NAMALWA (cell line): ENCODE results near the gene EPPIN.
"Not testable (repeated sequence)": the region's sequence is repeated elsewhere in the genome, so short reads cannot be mapped to it uniquely, and the experiment has no call there.

Source experiments
- DNase-seq: peaks from one replicate; pipeline ENCODE4 v3.0.0-alpha.2; 2015; ENCODE audit warnings: low spot score

EPPIN gene

GRCh38 chr20:45547206-45547770 lies at the start of gene EPPIN:
Gene EPPIN (minus strand): TSS chr20:45547401. CDS start chr20:45547357, 44 bp downstream.
- no peak for DNase-seq

DNA sequence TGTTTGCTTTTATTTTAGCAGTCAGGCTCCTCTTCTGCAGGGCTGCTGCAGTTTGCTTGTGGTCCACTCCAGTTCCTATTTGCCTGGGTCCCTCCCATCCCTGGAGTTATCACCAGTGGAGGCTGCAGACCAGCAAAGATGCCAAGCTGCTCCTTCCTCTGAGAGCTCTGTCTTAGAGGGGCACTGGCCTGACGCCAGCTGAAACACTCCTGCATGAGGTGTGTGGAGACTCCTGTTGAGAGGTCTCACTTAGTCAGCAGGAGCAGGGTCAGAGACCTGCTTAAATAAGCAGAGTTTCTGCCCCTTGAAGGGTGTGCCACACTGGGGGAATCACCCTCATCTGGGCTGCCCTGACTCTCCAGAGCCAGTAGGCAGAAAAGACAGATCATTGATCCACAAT lies 48.0 kb upstream of the EPPIN start:
- DNase-seq, result no peak

GRCh38 chr20:45593498-45593897 lies 46.3 kb upstream of the EPPIN start:
- no peak for DNase-seq

DNA sequence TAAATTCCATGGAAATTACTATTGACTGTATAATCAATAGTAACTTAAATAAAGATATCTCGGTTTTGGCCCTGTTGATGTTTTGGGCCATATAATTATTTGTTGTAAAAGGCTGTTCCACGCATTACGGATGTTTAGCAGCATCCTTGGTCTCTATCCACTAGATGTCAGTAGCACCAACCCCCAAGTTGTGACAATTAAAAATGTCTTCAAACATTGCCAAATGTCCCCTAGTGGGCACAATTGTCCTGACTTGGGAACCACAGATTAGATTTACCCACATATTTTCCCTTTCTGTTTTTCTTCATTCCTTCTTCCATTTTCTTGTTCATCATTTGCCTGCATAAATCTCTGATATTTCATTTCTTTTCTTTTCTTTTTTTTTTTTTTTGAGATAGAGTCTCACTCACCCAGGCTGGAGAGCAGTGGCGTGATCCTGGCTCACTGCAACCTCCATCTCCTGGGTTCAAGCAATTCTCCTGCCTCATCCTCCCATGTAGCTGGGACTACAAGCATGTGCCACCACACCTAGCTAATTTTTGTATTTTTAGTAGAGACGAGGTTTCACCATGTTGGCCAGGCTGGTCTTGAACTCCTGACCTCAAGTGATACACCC lies 45.5 kb upstream of the EPPIN start:
- peak; percentile 85 for DNase-seq

- no peak for DNase-seq
Measured at GRCh38 chr20:45589725-45590124, 42.5 kb upstream of the EPPIN start.

DNA sequence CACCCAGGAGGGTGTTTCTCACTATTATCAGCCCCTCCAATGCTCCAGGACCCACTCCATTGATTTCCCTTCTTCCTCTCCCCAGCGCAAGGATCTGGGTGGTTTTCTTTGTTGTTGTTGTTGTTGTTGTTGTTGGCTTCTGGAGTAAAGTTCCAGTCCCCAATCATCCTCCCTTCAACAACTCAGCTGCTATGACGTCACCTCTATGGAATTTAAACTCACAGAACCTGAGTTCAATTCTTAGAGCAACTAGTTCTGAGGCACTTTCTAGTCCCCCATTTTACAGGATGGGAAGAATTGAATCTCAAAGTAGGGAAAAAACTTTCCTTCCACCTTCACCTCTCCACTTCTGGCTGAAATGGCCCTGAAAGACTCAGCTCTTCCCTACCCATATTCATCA lies 41.6 kb upstream of the EPPIN start:
- no peak for DNase-seq

GRCh38 chr20:45585986-45586385 lies 38.8 kb upstream of the EPPIN start:
- DNase-seq, result not testable (repeated sequence)

GRCh38 chr20:45584294-45584693 lies 37.1 kb upstream of the EPPIN start:
- not testable (repeated sequence) for DNase-seq

DNA sequence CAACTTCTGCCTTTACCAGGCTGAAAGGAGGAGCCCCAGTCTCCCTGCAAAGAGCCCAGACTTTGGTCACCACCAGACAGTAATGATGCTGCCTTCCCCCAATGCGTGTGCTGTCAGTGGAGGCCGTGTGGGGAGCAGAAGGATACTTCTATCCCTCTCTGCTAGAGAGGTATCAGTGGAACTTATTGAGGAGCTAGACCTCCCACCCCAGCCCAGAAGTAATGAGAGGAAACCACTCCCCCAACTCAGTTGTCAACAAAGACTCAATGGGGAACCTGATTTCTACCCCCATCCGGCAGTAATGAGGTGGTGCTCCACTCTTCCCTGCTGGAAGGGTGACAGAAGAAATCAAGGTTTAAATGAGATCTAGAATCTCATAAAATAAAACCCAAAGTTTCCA lies 36.3 kb upstream of the EPPIN start:
- DNase-seq, result no peak

DNA sequence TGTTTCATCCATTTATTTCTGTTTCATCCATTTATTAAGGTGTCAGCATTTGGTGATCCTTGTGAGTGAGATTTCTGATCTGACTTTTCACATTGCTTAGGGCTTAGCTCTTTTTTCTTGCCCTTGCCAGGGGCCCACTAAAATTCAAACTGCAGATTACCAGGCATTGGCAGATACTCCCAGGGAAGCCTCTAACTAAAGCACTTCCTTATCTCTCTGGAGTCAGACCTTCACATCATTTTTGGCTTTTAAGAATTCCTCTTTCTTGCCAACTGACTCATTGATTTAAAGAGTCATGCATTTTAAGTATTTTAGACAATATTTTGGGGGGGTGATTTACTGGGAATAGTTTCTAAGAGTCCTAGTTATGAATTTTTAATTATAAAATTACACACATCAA lies 34.5 kb upstream of the EPPIN start:
- no peak for DNase-seq

- no peak for DNase-seq
Measured at GRCh38 chr20:45579184-45579583, 32.0 kb upstream of the EPPIN start, which contains the start of gene WFDC8. Gene WFDC8 (minus strand): TSS chr20:45579284. CDS start chr20:45579247, 37 bp downstream.

GRCh38 chr20:45578231-45578630 lies 31.0 kb upstream of the EPPIN start:
- DNase-seq, result no peak

GRCh38 chr20:45576995-45577394 lies 29.8 kb upstream of the EPPIN start:
- no peak for DNase-seq

- no peak for DNase-seq
Measured at GRCh38 chr20:45575931-45576330, 28.7 kb upstream of the EPPIN start.

- DNase-seq, result not testable (repeated sequence)
Measured at GRCh38 chr20:45569650-45570049, 22.4 kb upstream of the EPPIN start.

DNA sequence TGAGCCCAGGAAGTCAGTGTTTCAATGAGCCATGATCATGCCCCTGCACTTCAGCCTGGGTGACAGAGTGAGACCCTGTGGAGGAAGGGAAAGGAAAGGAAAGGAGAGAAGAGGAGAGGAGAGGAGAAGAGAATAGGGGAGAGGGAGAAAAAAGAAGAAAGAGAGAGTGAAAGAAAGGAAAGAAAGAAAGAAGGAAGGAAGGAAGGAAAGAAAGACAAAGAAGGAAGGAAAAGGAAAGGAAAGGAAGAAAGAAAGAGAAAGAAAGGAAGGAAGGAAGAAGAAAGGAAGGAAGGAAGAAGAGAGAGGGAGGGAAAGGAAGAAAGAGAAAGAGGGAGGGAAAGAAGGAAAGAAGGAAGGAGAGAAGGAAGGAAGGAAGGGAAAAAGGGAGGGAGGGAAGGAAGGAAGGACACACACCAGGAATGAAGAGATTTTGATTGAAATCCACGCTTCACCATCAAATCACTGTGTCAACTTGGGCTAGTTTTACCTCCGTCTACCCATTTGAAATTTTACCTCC lies 17.6 kb upstream of the EPPIN start:
- DNase-seq, result no peak

DNA sequence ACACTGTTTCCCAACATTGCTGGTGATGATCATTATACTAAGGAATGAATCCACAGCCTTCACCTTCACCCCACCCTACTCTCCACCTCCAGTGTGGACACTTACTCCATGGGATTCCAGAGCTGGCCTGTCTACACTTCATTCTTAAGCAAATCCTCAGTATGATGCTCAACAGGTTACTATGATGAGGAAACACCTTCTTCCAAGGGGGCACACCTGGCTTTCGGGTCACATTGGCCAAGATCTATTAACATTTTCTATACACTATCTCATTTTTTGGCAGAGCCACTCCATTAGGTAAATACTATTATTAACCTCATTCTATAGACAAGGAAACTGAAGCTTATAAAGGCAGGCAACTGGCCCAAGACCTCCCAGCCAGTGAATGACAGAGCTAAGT lies 8.0 kb upstream of the EPPIN start:
- DNase-seq, result no peak

DNA sequence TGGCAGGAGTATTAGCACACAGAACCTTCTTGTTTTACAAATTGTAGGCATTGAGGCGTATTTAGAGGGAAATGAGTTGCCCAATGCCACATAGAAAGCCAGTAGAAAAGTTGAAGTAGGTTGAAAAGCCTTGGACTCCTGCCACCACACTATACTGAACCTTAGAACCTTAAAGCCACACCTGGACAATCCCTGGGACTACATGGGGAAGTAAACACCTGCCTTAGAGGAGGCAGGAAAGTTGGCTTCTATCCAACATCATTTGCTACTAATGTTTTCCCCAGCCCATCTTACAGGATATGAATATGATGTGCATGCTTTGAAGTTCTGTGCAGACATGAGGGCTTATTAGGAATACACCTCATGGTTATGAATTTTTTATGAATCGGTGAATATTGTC lies 5.3 kb upstream of the EPPIN start:
- DNase-seq, result no peak

DNA sequence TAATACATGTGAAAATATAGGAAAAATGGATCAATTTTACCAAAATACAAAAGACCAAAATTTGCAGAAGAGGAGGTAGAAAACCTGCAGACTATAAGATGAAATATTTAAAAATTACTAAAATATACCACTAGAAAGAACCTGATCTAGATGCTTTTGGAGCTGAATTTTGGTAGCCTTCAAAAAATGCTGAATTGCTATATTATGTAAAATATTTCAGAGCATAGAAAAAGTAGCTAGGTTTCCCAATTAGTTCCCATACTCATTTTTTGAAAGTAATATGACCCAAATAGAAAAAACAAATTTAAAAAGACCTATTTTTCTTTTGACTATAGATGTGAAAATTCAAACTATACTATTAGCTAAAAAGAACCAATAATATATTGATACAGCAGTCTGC lies 3.6 kb upstream of the EPPIN start:
- DNase-seq, result no peak

DNA sequence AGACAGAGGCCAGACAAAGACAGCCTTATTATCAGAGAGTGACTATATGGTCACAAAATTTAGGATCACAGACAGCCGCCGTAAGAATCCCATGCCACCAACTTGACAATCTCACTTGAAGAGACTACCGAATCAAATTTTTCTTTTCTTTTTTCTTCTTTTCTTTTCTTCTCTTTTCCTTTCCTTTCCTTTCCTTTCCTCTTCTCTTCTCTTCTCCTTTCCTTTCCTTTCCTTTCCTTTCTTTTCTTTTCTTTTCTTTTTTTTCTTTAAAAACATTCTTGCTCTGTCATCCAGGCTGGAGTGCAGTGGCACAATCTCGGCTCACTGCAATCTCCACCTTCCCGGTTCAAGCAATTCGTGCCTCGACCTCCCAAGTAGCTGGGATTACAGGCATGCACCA lies 1.2 kb upstream of the EPPIN start:
- DNase-seq, result no peak

- peak; percentile 30 for DNase-seq
Measured at GRCh38 chr20:45545754-45546453, 1.3 kb downstream of the EPPIN start.

GRCh38 chr20:45545351-45545750 lies 1.9 kb downstream of the EPPIN start:
- DNase-seq, result no peak

DNA sequence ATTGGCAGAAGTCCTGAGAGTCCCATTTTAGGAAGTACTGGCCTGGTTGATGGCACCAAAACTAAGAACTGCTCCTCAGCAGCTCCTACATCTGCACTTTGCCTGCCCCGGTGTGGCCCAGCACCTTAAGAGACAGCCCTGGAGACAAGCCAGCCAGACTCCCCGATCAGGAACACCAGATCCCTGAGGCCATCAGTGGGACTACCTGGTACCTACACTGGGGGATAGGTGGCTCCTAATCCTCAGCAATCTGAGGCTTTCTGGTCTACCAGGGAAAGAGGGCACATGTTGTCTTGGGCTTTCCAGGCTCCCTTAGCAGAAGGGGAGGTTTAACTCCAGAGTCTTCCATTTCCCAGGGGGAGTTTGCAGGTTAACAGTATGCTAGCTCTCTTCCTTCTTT lies 7.8 kb downstream of the EPPIN start, which contains the start of gene WFDC6:
Gene WFDC6 (minus strand): TSS at position 101 of the 400 bp plus-strand sequence. CDS start 75 bp downstream, at position 26.
- DNase-seq, result no peak
